ENCODE results near the gene ATP8B4.

Gene ATP8B4

DNA sequence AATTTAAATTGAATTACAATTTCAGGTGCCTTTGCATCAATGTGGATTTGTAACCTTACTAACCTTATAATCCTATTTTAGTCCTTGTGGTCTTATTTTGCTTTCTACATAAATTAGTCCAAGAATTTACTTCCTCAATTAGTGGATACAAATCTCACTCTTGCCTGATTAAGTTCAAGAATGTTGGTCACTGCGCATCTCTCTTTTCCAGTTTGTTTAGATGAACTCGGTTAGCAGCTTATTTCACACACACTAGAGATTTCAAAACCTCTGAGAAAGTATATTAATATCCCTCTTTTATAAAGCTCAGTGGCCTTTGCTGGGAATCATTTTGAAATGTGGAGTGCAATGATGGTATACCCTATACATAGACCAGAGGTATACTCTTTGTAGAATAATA is 254.8 kb downstream of the ATP8B4 start:
- TF ChIP-seq CTCF (IDR thresholded peaks at IDR 0.05) = no peak

DNA sequence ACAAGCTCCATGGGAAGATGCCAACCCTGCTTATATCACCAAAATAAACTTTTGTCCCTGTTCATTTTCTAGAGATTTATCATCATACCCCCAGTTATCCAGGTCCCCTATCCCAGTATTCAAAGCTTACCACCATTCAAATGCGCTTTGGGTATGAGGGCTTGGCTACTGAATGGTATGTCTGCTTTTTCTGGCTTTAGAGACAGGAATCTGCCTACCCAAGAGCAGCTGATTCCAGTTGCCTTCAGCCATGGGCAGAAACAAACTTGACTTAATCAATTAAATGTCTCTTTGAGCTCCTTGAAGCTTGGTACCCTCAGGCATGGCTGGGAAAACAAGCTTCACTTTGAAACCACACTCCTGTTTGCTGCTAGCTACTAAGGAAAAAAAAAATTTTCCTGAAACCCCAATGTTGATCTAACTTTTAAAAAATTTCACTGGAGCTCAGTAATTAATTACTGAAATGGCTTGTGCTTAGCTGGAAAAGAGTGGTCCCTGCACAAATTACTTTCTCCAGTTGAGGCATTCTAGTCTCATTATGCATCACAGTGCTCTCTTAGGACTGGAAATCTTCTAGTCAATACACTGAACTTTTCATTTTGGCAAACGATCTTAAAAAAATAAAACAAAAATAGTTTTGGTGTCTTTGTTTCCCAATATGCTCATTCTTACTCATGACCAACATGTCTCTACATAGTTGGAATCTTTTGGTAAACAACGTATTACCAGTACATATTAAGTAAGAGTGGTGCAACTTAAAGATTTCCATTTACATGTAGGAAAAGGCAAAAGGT is 255.4 kb downstream of the ATP8B4 start:
- no peak for TF ChIP-seq CTCF (IDR thresholded peaks at IDR 0.05)

DNA sequence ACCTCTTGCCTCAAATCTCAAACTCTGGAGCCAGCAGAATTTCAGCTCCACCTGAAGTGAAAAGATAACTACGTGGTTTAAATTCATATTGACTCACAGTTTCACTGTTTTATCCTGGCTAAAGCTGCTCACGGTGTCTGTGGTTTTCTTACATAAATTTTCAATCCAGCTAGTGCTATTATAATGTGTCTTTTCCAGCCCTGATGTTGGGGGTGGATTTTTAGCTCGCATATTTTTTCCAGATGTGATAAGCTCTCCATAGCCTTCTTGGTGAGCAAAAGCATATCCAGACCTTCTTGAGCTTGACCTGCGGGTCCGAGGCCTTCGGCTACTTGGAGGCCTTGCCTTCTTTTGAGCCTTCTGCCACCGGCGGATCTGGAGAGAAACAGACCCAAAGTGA is 258.9 kb downstream of the ATP8B4 start:
- TF ChIP-seq CTCF (IDR thresholded peaks at IDR 0.05) = no peak

GRCh38 chr15:49857496-49858475 is 261.2 kb downstream of the ATP8B4 start:
- TF ChIP-seq CTCF (IDR thresholded peaks at IDR 0.05) = no peak

DNA sequence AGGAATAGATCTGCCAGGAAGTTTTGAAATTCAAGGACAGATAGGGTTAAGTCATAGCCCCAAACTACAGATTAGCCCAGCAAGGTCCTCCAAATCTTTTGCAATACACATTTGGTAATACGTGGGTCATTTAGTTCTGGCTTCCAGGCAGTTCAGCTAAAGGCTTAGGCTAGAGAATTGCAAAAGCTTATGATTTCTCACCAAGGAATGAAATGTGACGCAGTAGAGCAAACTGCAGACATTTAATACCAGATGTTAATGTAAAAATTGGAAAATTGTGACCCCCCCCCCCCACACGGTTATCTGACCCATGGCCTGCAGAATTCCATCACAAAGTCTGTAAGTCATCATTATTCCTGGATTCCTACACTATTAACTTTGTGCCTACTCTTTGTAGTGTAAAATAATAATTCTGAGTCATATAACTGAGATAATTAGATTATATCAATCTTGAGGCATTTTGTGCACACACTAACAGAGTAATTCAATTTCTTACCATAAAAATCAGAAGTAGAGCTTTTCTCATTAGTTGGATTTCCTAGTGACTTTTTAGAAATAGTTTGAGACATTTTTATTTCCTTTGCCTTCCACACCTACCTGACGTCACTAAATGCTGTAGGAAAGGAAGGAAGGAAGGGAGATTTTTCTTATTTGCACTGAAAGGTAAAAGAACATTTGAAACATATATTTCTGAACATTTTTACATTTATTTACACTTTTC is 263.0 kb downstream of the ATP8B4 start:
- no peak for TF ChIP-seq CTCF (IDR thresholded peaks at IDR 0.05)

- TF ChIP-seq CTCF (IDR thresholded peaks at IDR 0.05) = no peak
Observed at GRCh38 chr15:49852756-49853155, 266.3 kb downstream of the ATP8B4 start.

DNA sequence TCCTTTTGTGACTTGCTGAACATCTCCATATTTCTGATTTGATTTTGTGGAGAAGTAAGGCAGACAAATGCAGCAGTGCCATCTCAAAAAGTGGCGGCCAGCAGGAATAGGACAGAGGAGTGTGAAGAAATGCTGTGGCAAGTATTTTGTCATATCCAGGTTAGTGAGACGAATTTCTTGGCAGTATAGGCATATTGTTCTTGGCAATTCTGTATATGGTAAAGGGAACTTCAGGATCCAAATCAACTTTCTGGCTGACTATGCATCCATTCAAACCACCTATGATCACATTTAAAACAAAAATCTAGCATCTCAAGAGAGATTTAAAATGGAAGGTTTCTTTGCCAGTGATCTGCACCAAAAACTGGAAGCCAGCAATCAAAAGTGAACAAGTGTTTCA is 270.2 kb downstream of the ATP8B4 start:
- no peak for TF ChIP-seq CTCF (IDR thresholded peaks at IDR 0.05)
